ENCODE measurements around the gene HPSE.
"Not testable (repeated sequence)": the region's sequence is repeated elsewhere in the genome, so short reads cannot be mapped to it uniquely, and the experiment has no call there.

Gene HPSE

GRCh38 chr4:83329521-83330110 lies 5.0 kb downstream of the HPSE start:
- DNase-seq: no peak

- DNase-seq: no peak
Observed at GRCh38 chr4:83328521-83329187, 6.0 kb downstream of the HPSE start.

GRCh38 chr4:83326546-83326945 lies 8.1 kb downstream of the HPSE start:
- no peak for DNase-seq

- not testable (repeated sequence) for DNase-seq
Observed at GRCh38 chr4:83325306-83325705, 9.3 kb downstream of the HPSE start.

GRCh38 chr4:83323136-83323535 lies 11.5 kb downstream of the HPSE start:
- no peak for DNase-seq

- DNase-seq: no peak
Observed at GRCh38 chr4:83320548-83320947, 14.1 kb downstream of the HPSE start.

- no peak for DNase-seq
Observed at GRCh38 chr4:83318666-83319065, 16.0 kb downstream of the HPSE start.

- no peak for DNase-seq
Observed at GRCh38 chr4:83317671-83318070, 17.0 kb downstream of the HPSE start.

- DNase-seq: no peak
Observed at GRCh38 chr4:83316459-83317165, 18.0 kb downstream of the HPSE start.

GRCh38 chr4:83315341-83315870 lies 19.2 kb downstream of the HPSE start:
- no peak for DNase-seq

GRCh38 chr4:83308672-83309071 lies 26.0 kb downstream of the HPSE start:
- no peak for DNase-seq

GRCh38 chr4:83307920-83308319 lies 26.7 kb downstream of the HPSE start:
- DNase-seq: no peak

GRCh38 chr4:83305187-83305586 lies 29.5 kb downstream of the HPSE start:
- DNase-seq: no peak

- DNase-seq: no peak
Observed at GRCh38 chr4:83297548-83298260, 36.9 kb downstream of the HPSE start.

GRCh38 chr4:83293305-83294046 lies 41.2 kb downstream of the HPSE start:
- no peak for DNase-seq

- DNase-seq: not testable (repeated sequence)
Observed at GRCh38 chr4:83290059-83290774, 44.4 kb downstream of the HPSE start.

- not testable (repeated sequence) for DNase-seq
Observed at GRCh38 chr4:83288381-83288780, 46.3 kb downstream of the HPSE start.

GRCh38 chr4:83285055-83285407 lies 49.6 kb downstream of the HPSE start:
- peak; percentile 51 for DNase-seq

- peak; percentile 55 for DNase-seq
Observed at GRCh38 chr4:83284193-83285054, 50.2 kb downstream of the HPSE start, which contains the start of gene COQ2. COQ2 (minus strand) TSS chr4:83284798; CDS start chr4:83284764, 34 bp downstream.

GRCh38 chr4:83283181-83283580 lies 51.5 kb downstream of the HPSE start:
- DNase-seq: no peak

GRCh38 chr4:83282049-83282535 lies 52.6 kb downstream of the HPSE start:
- peak; percentile 27 for DNase-seq
